ENCODE results near the gene CENPF.
"Not testable (repeated sequence)": the region's sequence is repeated elsewhere in the genome, so short reads cannot be mapped to it uniquely, and the experiment has no call there.

Gene CENPF

GRCh38 chr1:214571281-214571680 is 31.7 kb upstream of the CENPF start:
- peaks cover 18% of the 10 kb centered on the region for H3K9me3 Mint-ChIP-seq
- TF ChIP-seq CTCF (IDR thresholded peaks at IDR 0.05): no peak
- no peak overlapping the region for H3K4me3 Mint-ChIP-seq
- peaks cover 40% of the 10 kb centered on the region for H3K4me1 Mint-ChIP-seq
- H3K36me3 Mint-ChIP-seq (ENCODE audit: low read depth): peaks cover 7% of the 10 kb centered on the region
- H3K27ac Mint-ChIP-seq: no peak overlapping the region
- no peak for DNase-seq
- peaks cover 12% of the 10 kb centered on the region for H3K27me3 Mint-ChIP-seq (ENCODE audit: low read depth, poor library complexity)

- peaks cover 18% of the 10 kb centered on the region for H3K36me3 Mint-ChIP-seq (ENCODE audit: low read depth)
- H3K4me3 Mint-ChIP-seq: no peak overlapping the region
- DNase-seq: no peak
- peaks cover 38% of the 10 kb centered on the region for H3K9me3 Mint-ChIP-seq
- H3K27ac Mint-ChIP-seq: no peak overlapping the region
- peaks cover 34% of the 10 kb centered on the region for H3K4me1 Mint-ChIP-seq
- no peak for TF ChIP-seq CTCF (IDR thresholded peaks at IDR 0.05)
- H3K27me3 Mint-ChIP-seq (ENCODE audit: low read depth, poor library complexity): peaks cover 12% of the 10 kb centered on the region
Observed at GRCh38 chr1:214573386-214574318, 29.3 kb upstream of the CENPF start.

GRCh38 chr1:214574598-214575411 is 28.2 kb upstream of the CENPF start:
- peaks cover 4% of the 10 kb centered on the region for H3K27me3 Mint-ChIP-seq (ENCODE audit: low read depth, poor library complexity)

GRCh38 chr1:214576120-214576519 is 26.9 kb upstream of the CENPF start:
- not testable (repeated sequence) for H3K4me3 Mint-ChIP-seq

More at GRCh38 chr1:214574598-214575411, 28.2 kb upstream of the CENPF start:
- Mint-ChIP-seq H3K4me3 (no peak overlapping the region), H3K4me1 (peaks cover 30% of the 10 kb centered on the region), H3K27ac (no peak overlapping the region), H3K36me3 (ENCODE audit: low read depth) (peaks cover 18% of the 10 kb centered on the region), H3K9me3 (peaks cover 38% of the 10 kb centered on the region)
- no peak for DNase-seq
- no peak for TF ChIP-seq CTCF (IDR thresholded peaks at IDR 0.05)

GRCh38 chr1:214579183-214579582 is 23.8 kb upstream of the CENPF start:
- Mint-ChIP-seq H3K4me3 (no peak overlapping the region), H3K27ac (no peak overlapping the region), H3K9me3 (peaks cover 38% of the 10 kb centered on the region), H3K27me3 (ENCODE audit: low read depth, poor library complexity) (no peaks in the 10 kb centered on the region), H3K4me1 (peaks cover 8% of the 10 kb centered on the region), H3K36me3 (ENCODE audit: low read depth) (peaks cover 18% of the 10 kb centered on the region)
- DNase-seq: no peak
- TF ChIP-seq CTCF (IDR thresholded peaks at IDR 0.05): no peak

More at GRCh38 chr1:214576120-214576519, 26.9 kb upstream of the CENPF start:
- Mint-ChIP-seq H3K4me1 (peaks cover 25% of the 10 kb centered on the region), H3K9me3 (peaks cover 38% of the 10 kb centered on the region), H3K36me3 (ENCODE audit: low read depth) (peaks cover 18% of the 10 kb centered on the region)
- H3K27me3 Mint-ChIP-seq (ENCODE audit: low read depth, poor library complexity); H3K27ac Mint-ChIP-seq; DNase-seq: not testable (repeated sequence)

- peak overlapping the region; percentile 77 for H3K27ac Mint-ChIP-seq
- TF ChIP-seq CTCF (IDR thresholded peaks at IDR 0.05): no peak
- no peak for DNase-seq
Observed at GRCh38 chr1:214581785-214582184, 21.2 kb upstream of the CENPF start.

More at GRCh38 chr1:214581785-214582184, 21.2 kb upstream of the CENPF start:
- no peak overlapping the region for H3K4me3 Mint-ChIP-seq
- H3K4me1 Mint-ChIP-seq: peaks cover 12% of the 10 kb centered on the region
- peaks cover 4% of the 10 kb centered on the region for H3K27me3 Mint-ChIP-seq (ENCODE audit: low read depth, poor library complexity)
- H3K36me3 Mint-ChIP-seq (ENCODE audit: low read depth): peaks cover 7% of the 10 kb centered on the region
- peaks cover 15% of the 10 kb centered on the region for H3K9me3 Mint-ChIP-seq
